Measurements from ENCODE around the gene ISL2.

The ISL2 gene

GRCh38 chr15:76358453-76358852 lies 21.9 kb downstream of the ISL2 start:
- DNase-seq (ENCODE audit: low spot score): no peak

GRCh38 chr15:76359152-76359551 lies 22.6 kb downstream of the ISL2 start:
- in situ Hi-C loops (cut with MboI; ENCODE audit: low sequenced_read_pairs, unreplicated experiment): no loop called here

More at GRCh38 chr15:76358453-76358852, 21.9 kb downstream of the ISL2 start:
- no peak for TF ChIP-seq CTCF (IDR thresholded peaks at IDR 0.05; ENCODE audit: borderline replicate concordance, control extremely low read depth, extremely low read depth, insufficient read depth, missing control alignments)
- in situ Hi-C loops (cut with MboI; ENCODE audit: low sequenced_read_pairs, unreplicated experiment): no loop called here

GRCh38 chr15:76360416-76360815 lies 23.8 kb downstream of the ISL2 start:
- in situ Hi-C loops (cut with MboI; ENCODE audit: low sequenced_read_pairs, unreplicated experiment): no loop called here
- TF ChIP-seq CTCF (IDR thresholded peaks at IDR 0.05; ENCODE audit: borderline replicate concordance, control extremely low read depth, extremely low read depth, insufficient read depth, missing control alignments): no peak
- no peak for DNase-seq (ENCODE audit: low spot score)

More at GRCh38 chr15:76359152-76359551, 22.6 kb downstream of the ISL2 start:
- no peak for DNase-seq (ENCODE audit: low spot score)
- TF ChIP-seq CTCF (IDR thresholded peaks at IDR 0.05; ENCODE audit: borderline replicate concordance, control extremely low read depth, extremely low read depth, insufficient read depth, missing control alignments): no peak

GRCh38 chr15:76363251-76363650 lies 26.7 kb downstream of the ISL2 start:
- in situ Hi-C loops (cut with MboI; ENCODE audit: low sequenced_read_pairs, unreplicated experiment): no loop called here
- no peak for TF ChIP-seq CTCF (IDR thresholded peaks at IDR 0.05; ENCODE audit: borderline replicate concordance, control extremely low read depth, extremely low read depth, insufficient read depth, missing control alignments)
- DNase-seq (ENCODE audit: low spot score): no peak

- in situ Hi-C loops (cut with MboI; ENCODE audit: low sequenced_read_pairs, unreplicated experiment): no loop called here
- TF ChIP-seq CTCF (IDR thresholded peaks at IDR 0.05; ENCODE audit: borderline replicate concordance, control extremely low read depth, extremely low read depth, insufficient read depth, missing control alignments): no peak
- DNase-seq (ENCODE audit: low spot score): no peak
Observed at GRCh38 chr15:76366714-76367113, 30.1 kb downstream of the ISL2 start.

GRCh38 chr15:76368122-76368621 lies 31.6 kb downstream of the ISL2 start:
- no peak for DNase-seq (ENCODE audit: low spot score)
- no peak for TF ChIP-seq CTCF (IDR thresholded peaks at IDR 0.05; ENCODE audit: borderline replicate concordance, control extremely low read depth, extremely low read depth, insufficient read depth, missing control alignments)
- in situ Hi-C loops (cut with MboI; ENCODE audit: low sequenced_read_pairs, unreplicated experiment): no loop called here

Data from GM13976 (cell line).